HEK293 (cell line): ENCODE measurements around the gene TCN1.

ENCODE experiments used
- CTCF ChIA-PET: fragments of 350-600 bp; formaldehyde crosslinking; extraction: SDS; loops from one replicate; lab custom pipeline; 2021; ENCODE audit warnings: antibody characterized with exemption; lab: Yijun Ruan, JAX
- POLR2A ChIA-PET: fragments of 300-600 bp; formaldehyde crosslinking; extraction: SDS; loops from one replicate; lab custom pipeline; 2020; ENCODE audit warnings: antibody characterized with exemption, inconsistent platforms; lab: Yijun Ruan, JAX
- H3K27ac ChIP-seq: fragments of 200-500 bp; sonication (Bioruptor generic); 2 replicates; pipeline ENCODE4 v1.5.1; 2014; ENCODE audit warnings: low read depth, low read length, control low read depth, inconsistent platforms; ENCODE audit errors: extremely low read depth
- H3K36me3 ChIP-seq, 2 experiments: fragments of 200-500 bp in 1 of 2; sonication (Bioruptor generic) in 1 of 2; 1 replicate in 1 of 2; 2 replicates in 1 of 2; pipeline ENCODE4 v1.5.1; 2014 to 2017; ENCODE audit warnings: inconsistent platforms in 2 of 2, low read length in 2 of 2; ENCODE audit not compliant: control insufficient read depth in 2 of 2, insufficient read depth in 1 of 2
- H3K4me1 ChIP-seq: fragments of 200-500 bp; sonication (Bioruptor generic); 2 replicates; pipeline ENCODE4 v1.5.1; 2014; ENCODE audit warnings: mild to moderate bottlenecking, low read length, inconsistent platforms; ENCODE audit not compliant: control insufficient read depth, insufficient read depth
- H3K4me3 ChIP-seq: 2 replicates; pipeline ENCODE4 v1.5.1; 2011; ENCODE audit warnings: low read depth, mild to moderate bottlenecking, control low read depth, low read length, moderate library complexity
- H3K9me3 ChIP-seq: fragments of 200-500 bp; sonication (Bioruptor generic); 2 replicates; pipeline ENCODE4 v1.5.1; 2014; ENCODE audit warnings: low read depth, low read length, inconsistent platforms; ENCODE audit not compliant: control insufficient read depth, insufficient read depth
- ELK4 ChIP-seq: IDR thresholded peaks from 2 replicates; pipeline ENCODE4 v1.6.1; 2011; ENCODE audit warnings: mild to moderate bottlenecking, low read depth, low read length, borderline replicate concordance
- FEZF1 ChIP-seq: fragments of 450-650 bp; formaldehyde crosslinking; IDR thresholded peaks from 2 replicates; pipeline ENCODE4 v1.5.1; 2016; ENCODE audit warnings: missing biosample characterization, missing genetic modification characterization
- IKZF3 ChIP-seq: fragments of 450-650 bp; IDR thresholded peaks from 2 replicates; pipeline ENCODE4 v1.5.0; 2018; ENCODE audit warnings: missing biosample characterization, mild to moderate bottlenecking, missing genetic modification characterization, moderate library complexity
- KLF7 ChIP-seq: fragments of 450-650 bp; formaldehyde crosslinking; IDR thresholded peaks from 2 replicates; pipeline ENCODE4 v1.5.1; 2016; ENCODE audit warnings: missing biosample characterization, missing genetic modification characterization, borderline replicate concordance
- MEIS1 ChIP-seq: sonication (generic); formaldehyde crosslinking; IDR thresholded peaks from 2 replicates; pipeline ENCODE4 v1.8.1; 2022; ENCODE audit warnings: missing genetic modification reagents, mild to moderate bottlenecking, borderline replicate concordance
- SETDB1 ChIP-seq: IDR thresholded peaks from one replicate; pipeline ENCODE4 v1.6.1; 2017; ENCODE audit warnings: mild to moderate bottlenecking, low read length, moderate library complexity, mixed read lengths; ENCODE audit not compliant: insufficient read length
- SP2 ChIP-seq: fragments of 450-650 bp; formaldehyde crosslinking; IDR thresholded peaks from 2 replicates; pipeline ENCODE4 v1.5.1; 2016; ENCODE audit warnings: missing biosample characterization, missing genetic modification characterization
- TCF7L2 ChIP-seq: IDR thresholded peaks from 2 replicates; pipeline ENCODE4 v1.6.1; 2011; ENCODE audit warnings: low read depth, mild to moderate bottlenecking, inconsistent platforms, low read length, moderate library complexity, borderline replicate concordance
- YY1 ChIP-seq: fragments of 450-650 bp; formaldehyde crosslinking; IDR thresholded peaks from 2 replicates; pipeline ENCODE4 v1.5.1; 2018; ENCODE audit warnings: missing biosample characterization, missing genetic modification characterization
- ZBTB8A ChIP-seq: fragments of 450-650 bp; formaldehyde crosslinking; IDR thresholded peaks from 2 replicates; pipeline ENCODE4 v1.5.1; 2016; ENCODE audit warnings: missing biosample characterization, missing genetic modification characterization
- ZFHX2 ChIP-seq: fragments of 450-650 bp; formaldehyde crosslinking; conservative IDR thresholded peaks from 2 replicates; pipeline ENCODE4 v1.5.1; 2016; ENCODE audit warnings: missing biosample characterization, missing genetic modification characterization
- ZNF10 ChIP-seq: fragments of 450-650 bp; formaldehyde crosslinking; IDR thresholded peaks from 2 replicates; pipeline ENCODE4 v1.5.1; 2017; ENCODE audit warnings: missing biosample characterization, missing genetic modification characterization
- ZNF184 ChIP-seq: fragments of 450-650 bp; IDR thresholded peaks from 2 replicates; pipeline ENCODE4 v1.5.1; 2018; ENCODE audit warnings: missing biosample characterization, mild to moderate bottlenecking, missing genetic modification characterization
- ZNF324 ChIP-seq: fragments of 450-650 bp; formaldehyde crosslinking; IDR thresholded peaks from 2 replicates; pipeline ENCODE4 v1.5.1; 2016; ENCODE audit warnings: missing biosample characterization, missing genetic modification characterization
- ZNF362 ChIP-seq: fragments of 450-650 bp; formaldehyde crosslinking; IDR thresholded peaks from 2 replicates; pipeline ENCODE4 v1.5.1; 2016; ENCODE audit warnings: missing biosample characterization, missing genetic modification characterization
- ZNF366 ChIP-seq: fragments of 450-650 bp; formaldehyde crosslinking; conservative IDR thresholded peaks from 2 replicates; pipeline ENCODE4 v1.5.1; 2016; ENCODE audit warnings: missing biosample characterization, missing genetic modification characterization
- ZNF473 ChIP-seq: fragments of 450-650 bp; formaldehyde crosslinking; IDR thresholded peaks from 2 replicates; pipeline ENCODE4 v1.5.1; 2017; ENCODE audit warnings: missing biosample characterization, missing genetic modification characterization
- ZNF558 ChIP-seq: fragments of 450-650 bp; formaldehyde crosslinking; IDR thresholded peaks from 2 replicates; pipeline ENCODE4 v1.5.1; 2016; ENCODE audit warnings: missing biosample characterization, missing genetic modification characterization
- ZNF585B ChIP-seq: fragments of 450-650 bp; formaldehyde crosslinking; IDR thresholded peaks from 2 replicates; pipeline ENCODE4 v1.5.1; 2016; ENCODE audit warnings: missing biosample characterization, missing genetic modification characterization
- ZNF600 ChIP-seq: fragments of 450-650 bp; formaldehyde crosslinking; IDR thresholded peaks from 2 replicates; pipeline ENCODE4 v1.5.1; 2016; ENCODE audit warnings: missing biosample characterization, missing genetic modification characterization
- ZNF692 ChIP-seq: fragments of 450-650 bp; formaldehyde crosslinking; IDR thresholded peaks from 2 replicates; pipeline ENCODE4 v1.5.1; 2016; ENCODE audit warnings: missing biosample characterization, missing genetic modification characterization
- ZNF707 ChIP-seq: fragments of 450-650 bp; formaldehyde crosslinking; IDR thresholded peaks from 2 replicates; pipeline ENCODE4 v1.5.1; 2016; ENCODE audit warnings: missing biosample characterization, missing genetic modification characterization
- ZNF768 ChIP-seq: fragments of 450-650 bp; formaldehyde crosslinking; IDR thresholded peaks from 2 replicates; pipeline ENCODE4 v1.5.1; 2018; ENCODE audit warnings: missing biosample characterization, mild to moderate bottlenecking, missing genetic modification characterization
- ZNF776 ChIP-seq: fragments of 450-650 bp; formaldehyde crosslinking; IDR thresholded peaks from 2 replicates; pipeline ENCODE4 v1.5.0; 2017; ENCODE audit warnings: missing biosample characterization, missing genetic modification characterization, borderline replicate concordance
- ZSCAN16 ChIP-seq: fragments of 450-650 bp; formaldehyde crosslinking; IDR thresholded peaks from 2 replicates; pipeline ENCODE4 v1.5.1; 2016; ENCODE audit warnings: missing biosample characterization, missing genetic modification characterization
- ZSCAN4 ChIP-seq: fragments of 450-650 bp; formaldehyde crosslinking; IDR thresholded peaks from 2 replicates; pipeline ENCODE4 v1.5.1; 2017; ENCODE audit warnings: missing biosample characterization, missing genetic modification characterization

The TCN1 gene

GRCh38 chr11:59899532-59899931 is 33.2 kb upstream of the TCN1 start:
- Histone ChIP-seq H3K27ac (no peak overlapping the region), H3K4me1 (no peaks in the 10 kb centered on the region), H3K36me3 (no peaks in the 10 kb centered on the region), H3K4me3 (no peak overlapping the region), H3K9me3 (no peaks in the 10 kb centered on the region)
- POLR2A ChIA-PET, result no interaction called here
- CTCF ChIA-PET, result interaction anchor here (0.6 kb wide), 1 partner anchor 410 kb away, joined by 3 read pairs; no protein-coding TSS in a partner anchor
- no peak for TF ChIP-seq ZNF600
- TF ChIP-seq ZNF707, result no peak
- TF ChIP-seq SP2 (tag by site-specific recombination), result no peak
- TF ChIP-seq ZNF324 (tag by site-specific recombination), result no peak
- TF ChIP-seq TCF7L2, result no peak
- no peak for TF ChIP-seq ZNF692
- no peak for TF ChIP-seq ZNF768 (tag by site-specific recombination)
- TF ChIP-seq ZNF585B (tag by site-specific recombination), result no peak
- no peak for TF ChIP-seq ZNF558
- no peak for TF ChIP-seq ZNF184 (tag by site-specific recombination)
- no peak for TF ChIP-seq ZSCAN4
- no peak for TF ChIP-seq ZNF776
- no peak for TF ChIP-seq FEZF1 (tag by site-specific recombination)
- TF ChIP-seq ZNF362 (tag by site-specific recombination), result no peak
- TF ChIP-seq SETDB1, result no peak
- TF ChIP-seq IKZF3, result no peak
- no peak for TF ChIP-seq ZFHX2 (tag by site-specific recombination)
- TF ChIP-seq ZBTB8A (tag by site-specific recombination), result no peak
- no peak for TF ChIP-seq ZSCAN16 (tag by site-specific recombination)

GRCh38 chr11:59898650-59899049 is 32.4 kb upstream of the TCN1 start:
- TF ChIP-seq ELK4 (no peak), ZNF366 (tag by site-specific recombination) (no peak), MEIS1 (CRISPR knock-in tag) (no peak), YY1 (tag by site-specific recombination) (no peak), KLF7 (no peak), ZNF473 (tag by site-specific recombination) (no peak), ZNF10 (no peak)
- ChIA-PET POLR2A (no interaction called here), CTCF (no interaction called here)
- H3K36me3 ChIP-seq, result no peaks in the 10 kb centered on the region
- no peaks in the 10 kb centered on the region for H3K4me1 ChIP-seq
- no peak overlapping the region for H3K27ac ChIP-seq
- H3K9me3 ChIP-seq, result no peaks in the 10 kb centered on the region
- no peak overlapping the region for H3K4me3 ChIP-seq
